H54 (cell line): ENCODE data around the gene HYAL1.
A peak's percentile ranks its signal among the peaks of the same experiment; 100 is the strongest.

Source experiments
- DNase-seq: peaks from one replicate; pipeline ENCODE4 v3.0.0; 2011; ENCODE audit warnings: low spot score, mixed read lengths; ENCODE audit not compliant: insufficient read length
- FAIRE-seq: peaks from 3 replicates; lab custom pipeline; 2011; peaks lifted over from hg19 to GRCh38; lab: Jason Lieb, UNC
- POLR2A ChIP-seq: IDR thresholded peaks from 2 replicates; pipeline ENCODE4 v1.6.1; 2011; ENCODE audit warnings: low read depth, mild to moderate bottlenecking, low read length

HYAL1 gene

GRCh38 chr3:50298836-50299637 lies 4.3 kb downstream of the HYAL1 start, which contains the start of the genes HYAL3 and NAA80:
Gene HYAL3 (minus strand): TSS chr3:50299405. CDS start chr3:50295602, 3,803 bp downstream.
Gene NAA80 (minus strand): TSS chr3:50299405. CDS start chr3:50297463, 1,942 bp downstream.
- FAIRE-seq (peak; percentile 67), DNase-seq (peak; percentile 93)
- peak; percentile 95 for TF ChIP-seq POLR2A

GRCh38 chr3:50297896-50298725 lies 5.3 kb downstream of the HYAL1 start:
- TF ChIP-seq POLR2A, result no peak
- FAIRE-seq, result no peak
- no peak for DNase-seq

GRCh38 chr3:50297384-50297775 lies 6.0 kb downstream of the HYAL1 start:
- DNase-seq, result no peak
- no peak for FAIRE-seq
- no peak for TF ChIP-seq POLR2A

- DNase-seq, result no peak
- FAIRE-seq, result no peak
- no peak for TF ChIP-seq POLR2A
Measured at GRCh38 chr3:50296721-50297383, 6.5 kb downstream of the HYAL1 start.

GRCh38 chr3:50295553-50296431 lies 7.6 kb downstream of the HYAL1 start:
- no peak for TF ChIP-seq POLR2A
- DNase-seq, result no peak
- FAIRE-seq, result no peak

- no peak for DNase-seq
- no peak for TF ChIP-seq POLR2A
- no peak for FAIRE-seq
Measured at GRCh38 chr3:50294492-50295403, 8.6 kb downstream of the HYAL1 start.

GRCh38 chr3:50294089-50294488 lies 9.3 kb downstream of the HYAL1 start:
- TF ChIP-seq POLR2A, result no peak
- DNase-seq, result no peak
- no peak for FAIRE-seq

GRCh38 chr3:50293079-50293801 lies 10.1 kb downstream of the HYAL1 start:
- TF ChIP-seq POLR2A, result no peak
- DNase-seq (no peak), FAIRE-seq (no peak)

GRCh38 chr3:50292159-50293078 lies 11.0 kb downstream of the HYAL1 start, which contains the start of gene IFRD2:
Gene IFRD2 (minus strand): TSS chr3:50292429. CDS start chr3:50292274, 155 bp downstream.
- FAIRE-seq, result peak; percentile 78
- DNase-seq, result peak; percentile 95
- TF ChIP-seq POLR2A, result peak; percentile 64

- TF ChIP-seq POLR2A, result no peak
- DNase-seq (no peak), FAIRE-seq (no peak)
Measured at GRCh38 chr3:50290161-50290641, 13.2 kb downstream of the HYAL1 start.

GRCh38 chr3:50289130-50289529 lies 14.2 kb downstream of the HYAL1 start:
- FAIRE-seq (no peak), DNase-seq (no peak)
- no peak for TF ChIP-seq POLR2A
